Muscle of leg (tissue), 11 donors: ENCODE results near the gene NR1H4. TPM values are rescaled to one million over a fixed set of nuclear protein-coding genes. Genes with fewer than 3 reads are reported as not detected.

ENCODE experiments used
- DNase-seq: peaks from one replicate; pipeline ENCODE4 v3.0.0; 2013
- H3K27ac ChIP-seq: one replicate; pipeline ENCODE4 v1.5.1; 2013; ENCODE audit warnings: mild to moderate bottlenecking, low read length, control low read depth
- H3K27me3 ChIP-seq: one replicate; pipeline ENCODE4 v1.6.1; 2013; ENCODE audit warnings: low read length; ENCODE audit not compliant: control insufficient read depth, insufficient read depth
- H3K36me3 ChIP-seq: one replicate; pipeline ENCODE4 v1.6.1; 2013; ENCODE audit warnings: low read length; ENCODE audit not compliant: control insufficient read depth, insufficient read depth
- H3K4me1 ChIP-seq: one replicate; pipeline ENCODE4 v1.6.1; 2013; ENCODE audit warnings: low read length; ENCODE audit not compliant: control insufficient read depth, insufficient read depth
- H3K4me3 ChIP-seq: one replicate; pipeline ENCODE4 v1.5.1; 2013; ENCODE audit warnings: low read length, control low read depth
- H3K9me3 ChIP-seq: replicated peaks from 2 replicates; pipeline ENCODE4 v1.6.1; 2013; ENCODE audit warnings: low read depth, low read length; ENCODE audit not compliant: control insufficient read depth
- WGBS: methylation state at CpG from one replicate; pipeline ENCODE4 v1.1.5; 2013; ENCODE audit warnings: missing lambda C conversion rate; ENCODE audit not compliant: insufficient coverage; 5-methylcytosine and 5-hydroxymethylcytosine counted together
- polyA plus RNA-seq, 8 donors: library from polyadenylated mRNA; unstranded; fragments of 120-200 nt; gene quantifications; one replicate each; pipeline versions ENCODE4 v1.2.1 to v1.2.3, GENCODE V29; 2013; ENCODE audit warnings: inconsistent platforms in 1 of 8, low replicate concordance in 1 of 8; ENCODE audit not compliant: insufficient read length in 8 of 8, insufficient read depth in 1 of 8
- total RNA-seq: library from RNA; stranded (reverse); fragments of 120-200 nt; gene quantifications from one replicate; pipeline ENCODE4 v1.2.4, GENCODE V29; 2013

The NR1H4 gene
- total and polyA plus RNA-seq, 9 donors: 0.04 to 3.4 (median 0.20) TPM; not detected in 3

DNA sequence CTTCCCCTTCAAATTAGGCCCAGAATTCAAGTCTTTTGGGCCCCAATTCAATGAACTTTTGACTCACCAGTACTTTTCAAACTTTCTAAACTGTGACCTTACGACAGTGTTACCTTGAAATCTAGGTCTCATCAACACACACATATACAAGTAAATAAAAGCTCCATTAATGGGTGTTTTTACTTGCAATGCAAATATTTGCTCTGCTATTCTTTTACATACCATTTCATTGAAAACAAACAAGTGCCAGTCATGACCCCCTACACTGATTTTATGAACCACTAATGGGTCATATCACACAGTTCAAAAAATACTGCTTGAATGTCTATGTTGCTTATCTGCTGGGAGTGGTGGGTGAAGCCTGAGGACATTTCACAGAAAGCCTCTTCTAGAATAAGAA, 9.1 kb upstream of the NR1H4 start:
- no peaks in the 10 kb centered on the region for H3K36me3 ChIP-seq
- H3K4me3 ChIP-seq: no peak overlapping the region
- no peak for DNase-seq
- H3K4me1 ChIP-seq: no peaks in the 10 kb centered on the region
- H3K27ac ChIP-seq: no peak overlapping the region
- H3K9me3 ChIP-seq: no peaks in the 10 kb centered on the region
- no CpG with 5 or more reads among the region's 1 CpG for WGBS
- H3K27me3 ChIP-seq: no peaks in the 10 kb centered on the region

DNA sequence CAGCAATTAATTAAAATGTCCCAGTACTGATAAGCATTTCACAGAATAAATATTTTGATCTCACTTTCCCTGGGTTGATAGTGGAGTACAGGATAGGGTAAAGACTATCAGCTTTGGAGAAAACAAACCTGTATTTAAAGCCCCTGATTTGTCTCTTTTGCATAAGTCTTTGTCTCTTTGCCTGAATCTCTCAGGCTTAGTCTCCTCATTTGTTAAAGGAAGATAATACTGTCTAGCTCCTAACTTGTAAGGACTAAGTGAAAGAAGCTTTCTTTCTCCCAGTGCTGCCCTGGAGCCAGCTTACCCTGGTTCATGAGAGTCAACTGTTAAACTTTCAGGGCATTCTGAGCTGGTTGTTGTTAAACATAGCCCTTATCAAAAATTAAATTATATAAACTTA, 5.5 kb upstream of the NR1H4 start:
- Histone ChIP-seq H3K36me3 (no peaks in the 10 kb centered on the region), H3K27me3 (no peaks in the 10 kb centered on the region), H3K27ac (no peak overlapping the region), H3K9me3 (no peaks in the 10 kb centered on the region), H3K4me3 (no peak overlapping the region), H3K4me1 (no peaks in the 10 kb centered on the region)
- no peak for DNase-seq

DNA sequence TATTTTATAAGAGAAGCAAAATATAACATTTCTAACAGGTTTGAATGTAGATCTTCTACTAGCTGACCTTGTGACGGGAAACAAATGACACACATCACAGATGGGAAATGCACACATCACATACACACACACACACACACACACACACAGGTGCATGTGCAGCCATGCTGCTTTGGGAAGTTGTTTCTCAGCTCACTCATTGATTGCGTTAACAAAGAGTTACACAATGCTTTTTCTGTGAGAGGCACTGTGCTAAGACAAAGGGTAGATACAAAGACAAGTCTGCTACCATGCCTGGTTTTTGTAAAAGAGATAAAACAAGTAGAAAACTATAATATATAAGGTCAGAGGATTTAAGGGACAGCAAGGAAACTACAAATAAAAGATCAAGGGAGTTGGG, 1.3 kb upstream of the NR1H4 start:
- WGBS: no CpG with 5 or more reads among the region's 2 CpGs
- H3K27me3 ChIP-seq: no peaks in the 10 kb centered on the region
- no peaks in the 10 kb centered on the region for H3K4me1 ChIP-seq
- no peak for DNase-seq
- H3K27ac ChIP-seq: no peak overlapping the region
- H3K4me3 ChIP-seq: no peak overlapping the region
- H3K36me3 ChIP-seq: no peaks in the 10 kb centered on the region
- no peaks in the 10 kb centered on the region for H3K9me3 ChIP-seq

DNA sequence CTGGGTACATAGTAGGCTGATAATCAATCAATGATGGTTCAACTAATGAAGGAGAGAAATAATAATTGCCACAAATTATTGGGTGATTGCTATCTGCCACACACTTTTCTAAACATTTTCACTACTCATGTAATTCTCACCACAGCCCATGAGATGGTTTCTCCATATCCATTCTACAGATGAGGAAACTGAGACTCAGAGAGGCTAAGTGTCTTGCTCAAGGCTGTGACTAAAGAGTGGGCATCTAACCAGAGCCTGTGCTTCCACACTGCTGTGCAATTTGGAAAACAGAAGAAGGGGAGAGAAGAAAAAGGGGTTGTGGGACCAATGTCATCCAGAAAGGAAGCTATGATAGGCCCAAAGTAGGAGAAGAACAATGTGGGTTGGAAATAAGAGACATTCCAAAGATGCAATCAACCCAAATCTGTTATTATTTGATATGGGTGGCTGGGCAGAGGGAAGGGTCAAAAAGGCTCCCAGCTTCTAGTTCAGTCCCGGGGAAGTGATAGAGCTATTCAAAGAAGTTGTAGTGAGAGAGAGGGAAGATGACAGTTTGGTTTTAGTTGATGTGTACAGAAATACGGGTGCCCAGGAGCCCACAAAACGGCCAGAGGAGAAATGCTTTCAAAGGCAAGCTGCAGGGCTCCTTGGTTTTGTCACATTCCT, 483 bp upstream of the NR1H4 start:
- no peak for DNase-seq
- no peak overlapping the region for H3K27ac ChIP-seq
- H3K36me3 ChIP-seq: no peaks in the 10 kb centered on the region
- no peaks in the 10 kb centered on the region for H3K9me3 ChIP-seq
- H3K4me1 ChIP-seq: no peaks in the 10 kb centered on the region
- H3K27me3 ChIP-seq: no peaks in the 10 kb centered on the region
- no peak overlapping the region for H3K4me3 ChIP-seq
- 78% methylated on average over 3 of the region's 3 CpGs for WGBS

DNA sequence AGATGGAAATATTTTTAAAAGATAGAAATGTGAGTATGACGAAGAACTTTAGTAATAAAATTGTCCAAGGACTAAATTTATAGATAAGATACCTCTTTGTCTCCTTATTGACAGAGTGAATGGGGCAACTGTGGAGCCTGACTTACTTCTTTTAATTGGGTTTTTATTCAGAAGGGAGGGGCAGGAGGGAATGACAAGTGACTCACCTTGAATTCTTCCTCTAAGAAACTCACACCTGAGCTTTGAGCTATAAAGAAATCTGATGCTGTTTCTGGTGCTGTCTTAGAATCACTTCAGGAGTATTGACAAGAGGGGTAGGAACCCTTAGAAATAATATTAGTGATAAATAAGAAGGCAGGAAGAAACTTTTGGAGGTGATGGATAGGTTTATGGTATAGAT, 951 bp downstream of the NR1H4 start:
- DNase-seq: no peak
- no peaks in the 10 kb centered on the region for H3K27me3 ChIP-seq
- H3K9me3 ChIP-seq: no peaks in the 10 kb centered on the region
- no peaks in the 10 kb centered on the region for H3K4me1 ChIP-seq
- H3K4me3 ChIP-seq: no peak overlapping the region
- no peak overlapping the region for H3K27ac ChIP-seq
- H3K36me3 ChIP-seq: no peaks in the 10 kb centered on the region
- no CpG with 5 or more reads among the region's 1 CpG for WGBS

DNA sequence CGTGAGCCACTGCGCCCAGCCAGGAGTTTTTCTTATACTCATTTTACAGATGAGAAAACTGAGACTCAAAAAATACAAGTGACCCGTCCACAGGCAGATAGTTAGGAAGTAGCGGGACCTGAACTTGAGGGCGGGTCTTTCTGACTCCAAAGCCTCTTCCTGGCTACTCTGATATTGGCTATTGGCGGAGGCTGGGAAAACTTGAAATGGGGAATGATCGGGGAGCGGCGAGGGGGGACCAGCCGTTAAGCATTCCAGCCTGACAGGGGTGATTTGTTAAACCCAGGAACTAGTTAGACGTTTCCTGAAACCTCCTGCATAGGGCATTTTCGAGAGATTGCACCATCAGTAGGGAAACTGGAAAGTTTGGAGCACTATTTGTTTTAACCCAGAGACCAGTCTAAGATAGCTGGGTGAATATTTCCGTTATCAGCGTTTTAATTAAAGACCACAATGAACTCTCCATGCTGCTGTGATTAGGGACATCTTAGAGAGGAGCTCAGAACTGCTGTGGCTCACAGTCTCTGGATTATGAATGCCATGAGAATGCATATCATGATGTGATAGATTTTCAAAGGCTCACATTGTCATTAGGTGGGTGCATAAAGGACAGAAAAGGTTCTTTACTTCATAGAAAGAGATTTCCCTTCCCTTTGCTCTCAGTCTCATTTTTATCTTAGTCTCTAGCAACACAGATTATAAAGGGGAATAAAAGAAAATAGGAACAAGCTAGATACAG, 2.5 kb downstream of the NR1H4 start:
- Histone ChIP-seq H3K4me3 (no peak overlapping the region), H3K27me3 (no peaks in the 10 kb centered on the region), H3K9me3 (no peaks in the 10 kb centered on the region), H3K4me1 (no peaks in the 10 kb centered on the region), H3K27ac (no peak overlapping the region), H3K36me3 (no peaks in the 10 kb centered on the region)
- WGBS: 61% methylated on average over 9 of the region's 14 CpGs
- no peak for DNase-seq

DNA sequence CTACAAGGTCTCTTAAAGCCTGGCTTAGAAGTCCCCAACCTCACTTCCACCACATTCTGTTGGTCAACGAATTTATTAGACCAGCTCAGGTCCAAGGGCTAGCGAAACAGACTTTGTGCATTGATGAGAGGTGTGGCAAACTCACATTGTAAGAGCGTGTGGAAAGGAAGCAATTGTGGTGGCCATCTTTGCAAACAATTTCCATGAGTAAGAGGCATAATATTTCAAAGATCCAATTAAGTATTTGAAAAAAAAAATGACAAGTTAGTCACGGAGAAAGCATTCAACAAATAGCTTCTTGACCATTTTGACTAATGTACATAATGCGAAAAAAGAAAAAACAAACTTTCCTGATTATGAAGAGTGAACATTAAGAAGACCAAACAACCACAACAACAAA, 7.4 kb downstream of the NR1H4 start:
- DNase-seq: no peak
- H3K4me1 ChIP-seq: no peaks in the 10 kb centered on the region
- no peaks in the 10 kb centered on the region for H3K9me3 ChIP-seq
- H3K36me3 ChIP-seq: no peaks in the 10 kb centered on the region
- no peak overlapping the region for H3K4me3 ChIP-seq
- no CpG with 5 or more reads among the region's 5 CpGs for WGBS
- no peak overlapping the region for H3K27ac ChIP-seq
- H3K27me3 ChIP-seq: no peaks in the 10 kb centered on the region

DNA sequence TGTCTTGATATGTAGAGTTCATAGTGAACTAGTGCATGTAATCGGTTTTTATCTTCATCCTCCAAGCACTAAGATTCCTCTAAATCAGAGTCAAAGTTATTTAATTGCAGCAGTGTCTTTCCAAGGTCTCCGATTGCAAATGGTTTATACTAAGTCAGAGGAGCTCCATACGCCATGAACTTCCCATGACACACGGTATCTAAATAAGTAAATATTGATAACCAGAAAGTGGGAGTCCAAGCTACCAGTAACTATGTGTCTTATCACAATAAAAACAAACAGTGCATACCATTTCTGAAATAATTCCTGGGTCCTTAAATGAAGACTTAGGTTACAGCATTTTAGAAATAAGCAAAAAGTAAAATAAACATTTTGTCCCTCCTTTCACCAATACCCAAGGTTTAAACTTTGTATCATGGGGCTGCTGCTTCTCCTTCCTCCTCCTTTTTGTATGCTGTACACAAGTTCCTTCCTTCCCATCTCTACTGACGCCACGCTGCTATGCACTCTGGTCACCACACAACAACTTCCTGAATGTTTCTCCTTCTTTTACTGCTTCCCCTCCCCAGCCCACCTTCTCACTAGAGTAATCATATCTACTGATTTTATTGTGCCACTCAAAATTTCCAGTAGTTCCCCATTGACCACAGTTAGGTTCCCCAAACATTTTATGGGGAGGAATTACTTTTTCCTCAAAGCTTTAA, 10.7 kb downstream of the NR1H4 start:
- no peaks in the 10 kb centered on the region for H3K27me3 ChIP-seq
- no peaks in the 10 kb centered on the region for H3K36me3 ChIP-seq
- H3K27ac ChIP-seq: no peak overlapping the region
- 35% methylated on average over 2 of the region's 6 CpGs for WGBS
- H3K4me3 ChIP-seq: no peak overlapping the region
- DNase-seq: no peak
- no peaks in the 10 kb centered on the region for H3K4me1 ChIP-seq
- H3K9me3 ChIP-seq: no peaks in the 10 kb centered on the region

DNA sequence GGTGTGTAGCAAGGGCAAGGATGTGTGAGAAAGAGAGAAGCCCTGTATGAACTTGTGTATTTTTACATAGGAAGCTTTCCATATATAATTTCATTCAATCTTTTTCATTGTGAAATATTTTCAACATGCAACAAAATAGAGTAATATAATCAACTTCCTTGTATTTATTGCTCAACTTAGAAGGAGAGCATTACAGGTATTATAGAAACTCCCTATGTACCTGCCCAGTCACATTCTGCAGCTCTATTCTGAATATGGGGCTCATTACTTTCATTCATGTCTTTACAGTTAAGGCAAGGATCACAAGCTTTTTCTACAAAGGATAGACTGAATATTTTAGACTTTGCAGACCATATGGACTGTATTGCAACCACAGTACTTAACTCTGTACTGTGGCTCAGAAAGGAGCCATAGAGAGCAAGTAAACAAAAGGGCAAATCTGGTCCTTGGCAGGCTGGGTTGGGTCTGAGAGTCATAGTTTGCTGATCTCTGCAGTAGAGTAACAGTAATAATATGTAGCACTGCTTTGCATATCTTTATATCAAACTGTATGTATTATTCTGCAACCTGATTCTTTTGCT, 11.3 kb downstream of the NR1H4 start:
- no peak overlapping the region for H3K27ac ChIP-seq
- no peaks in the 10 kb centered on the region for H3K27me3 ChIP-seq
- no peaks in the 10 kb centered on the region for H3K9me3 ChIP-seq
- no peak overlapping the region for H3K4me3 ChIP-seq
- H3K36me3 ChIP-seq: no peaks in the 10 kb centered on the region
- no peak for DNase-seq
- H3K4me1 ChIP-seq: no peaks in the 10 kb centered on the region

DNA sequence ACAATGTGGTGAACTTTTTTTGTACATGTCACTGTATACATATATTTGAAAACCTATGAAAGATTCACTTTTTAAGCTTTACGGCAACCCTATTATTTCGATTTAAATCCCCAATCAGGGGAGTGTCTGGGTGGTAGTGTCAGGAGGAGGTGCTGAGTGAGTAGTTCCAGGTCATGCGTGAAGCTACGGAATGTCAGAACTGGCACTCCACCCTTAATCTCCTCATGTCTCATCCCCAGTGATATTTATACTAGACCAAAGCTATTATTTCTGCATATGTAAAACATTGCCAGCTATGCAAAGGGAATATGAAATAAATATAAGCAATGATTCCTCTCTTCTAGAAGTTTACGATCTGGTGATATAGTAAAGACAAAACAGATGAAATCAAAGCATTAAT, 12.3 kb downstream of the NR1H4 start:
- WGBS: no CpG with 5 or more reads among the region's 5 CpGs
- H3K4me1 ChIP-seq: no peaks in the 10 kb centered on the region
- no peak overlapping the region for H3K27ac ChIP-seq
- no peak for DNase-seq
- H3K27me3 ChIP-seq: no peaks in the 10 kb centered on the region
- H3K4me3 ChIP-seq: no peak overlapping the region
- H3K36me3 ChIP-seq: no peaks in the 10 kb centered on the region
- H3K9me3 ChIP-seq: no peaks in the 10 kb centered on the region
